NB4 (cell line): ENCODE measurements around the gene D2HGDH.

Source experiments
- MAX ChIP-seq: IDR thresholded peaks from 2 replicates; pipeline ENCODE4 v1.6.1; 2011; ENCODE audit warnings: low read depth, low read length
- POLR2A ChIP-seq: IDR thresholded peaks from 2 replicates; pipeline ENCODE4 v1.6.1; 2011; ENCODE audit warnings: mild to moderate bottlenecking; ENCODE audit not compliant: insufficient read length; ENCODE audit errors: extremely low read depth
- TF ChIP-seq, protein P1 (sequence below): IDR thresholded peaks from one replicate; pipeline ENCODE4 v1.5.1; 2012; ENCODE audit warnings: low read depth, low read length

- no peak for TF ChIP-seq POLR2A
- TF ChIP-seq, protein P1, sequence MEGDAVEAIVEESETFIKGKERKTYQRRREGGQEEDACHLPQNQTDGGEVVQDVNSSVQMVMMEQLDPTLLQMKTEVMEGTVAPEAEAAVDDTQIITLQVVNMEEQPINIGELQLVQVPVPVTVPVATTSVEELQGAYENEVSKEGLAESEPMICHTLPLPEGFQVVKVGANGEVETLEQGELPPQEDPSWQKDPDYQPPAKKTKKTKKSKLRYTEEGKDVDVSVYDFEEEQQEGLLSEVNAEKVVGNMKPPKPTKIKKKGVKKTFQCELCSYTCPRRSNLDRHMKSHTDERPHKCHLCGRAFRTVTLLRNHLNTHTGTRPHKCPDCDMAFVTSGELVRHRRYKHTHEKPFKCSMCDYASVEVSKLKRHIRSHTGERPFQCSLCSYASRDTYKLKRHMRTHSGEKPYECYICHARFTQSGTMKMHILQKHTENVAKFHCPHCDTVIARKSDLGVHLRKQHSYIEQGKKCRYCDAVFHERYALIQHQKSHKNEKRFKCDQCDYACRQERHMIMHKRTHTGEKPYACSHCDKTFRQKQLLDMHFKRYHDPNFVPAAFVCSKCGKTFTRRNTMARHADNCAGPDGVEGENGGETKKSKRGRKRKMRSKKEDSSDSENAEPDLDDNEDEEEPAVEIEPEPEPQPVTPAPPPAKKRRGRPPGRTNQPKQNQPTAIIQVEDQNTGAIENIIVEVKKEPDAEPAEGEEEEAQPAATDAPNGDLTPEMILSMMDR, result no peak
- no peak for TF ChIP-seq MAX
Observed at GRCh38 chr2:241775223-241776177, 41.1 kb downstream of the D2HGDH start.
